ENCODE data around the gene CDC73. TPM values are rescaled to one million over a fixed set of nuclear protein-coding genes. Genes with fewer than 3 reads are reported as not detected.
A peak's percentile ranks its signal among the peaks of the same experiment; 100 is the strongest.
"Not testable (repeated sequence)": the region's sequence is repeated elsewhere in the genome, so short reads cannot be mapped to it uniquely, and the experiment has no call there.

CDC73 gene
- total RNA-seq, 1 experiment from 2014 or later = 9.7 TPM

DNA sequence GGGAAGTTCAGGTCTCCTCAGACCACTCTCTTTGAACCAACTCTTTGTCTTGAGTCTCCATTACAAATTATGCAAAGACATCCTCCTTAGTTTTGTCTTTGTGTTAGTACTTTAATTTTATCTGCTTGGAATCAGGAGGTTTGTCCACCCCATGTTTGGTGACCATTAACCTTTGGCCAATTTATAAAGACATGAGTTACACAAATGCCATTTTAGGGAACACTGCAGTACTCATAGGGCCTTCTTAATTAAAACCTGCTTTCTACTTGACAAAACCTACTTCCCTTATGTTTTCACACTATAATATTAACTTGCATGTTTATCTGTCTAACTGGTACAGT, 7.9 kb upstream of the CDC73 start:
- DNase-seq (ENCODE audit: low spot score) = no peak

DNA sequence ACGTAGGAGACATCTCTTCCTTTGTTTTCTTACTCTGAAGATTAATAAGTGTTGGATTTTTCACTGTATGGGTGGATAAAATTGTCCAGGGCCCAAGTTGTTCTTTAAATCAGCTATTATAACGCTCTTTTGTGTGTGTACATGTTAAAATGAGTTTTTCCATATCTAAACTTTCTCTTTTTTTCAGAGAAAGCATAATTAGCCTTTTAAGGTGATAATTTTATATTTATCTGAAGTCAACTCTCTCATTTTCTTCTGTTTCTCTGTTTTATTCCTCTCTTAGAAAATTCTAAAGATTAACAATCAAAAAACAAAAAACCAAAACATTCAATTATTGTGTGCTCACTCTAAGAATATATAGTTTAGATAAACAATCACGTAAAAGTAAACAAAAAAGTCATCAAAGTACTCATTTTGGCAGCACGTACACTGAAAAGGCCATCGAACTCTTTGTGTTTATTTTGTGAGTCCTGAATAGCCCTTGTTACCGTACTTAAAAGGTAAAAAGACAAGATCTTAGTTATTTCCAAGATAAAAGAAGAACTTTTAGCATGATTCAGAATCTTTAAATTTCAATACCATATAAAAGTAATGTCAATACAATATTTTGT, 7.2 kb upstream of the CDC73 start:
- DNase-seq (ENCODE audit: low spot score) = no peak

DNA sequence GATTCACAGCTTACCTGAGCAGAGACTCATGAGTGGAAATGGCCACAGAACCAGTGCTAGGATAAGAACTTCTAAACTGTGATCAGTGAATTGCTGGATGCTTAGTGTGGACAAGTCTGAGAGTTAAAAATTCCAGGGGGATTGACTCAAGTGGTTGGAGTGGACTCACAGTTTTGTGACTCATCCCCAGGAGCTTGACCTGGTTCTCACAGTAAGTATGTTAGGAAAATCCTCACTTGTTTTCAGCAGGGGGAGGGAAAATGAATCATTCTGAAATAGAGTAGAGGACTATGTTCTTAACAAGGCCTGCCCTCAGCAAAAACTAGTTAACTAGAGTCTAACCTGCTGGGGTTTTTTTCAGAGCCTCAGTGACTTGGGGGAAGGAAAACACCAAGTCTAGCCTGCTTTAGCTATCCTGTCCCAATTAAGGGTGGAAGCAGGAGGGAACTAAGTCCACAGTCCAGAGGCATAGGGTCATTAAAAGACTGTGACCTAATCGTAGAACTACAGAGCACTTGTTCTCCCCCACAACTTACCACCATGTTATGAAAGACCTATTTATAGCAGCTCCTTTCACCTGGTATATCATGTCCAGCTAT, 6.1 kb upstream of the CDC73 start:
- DNase-seq (ENCODE audit: low spot score) = peak; percentile 26

DNA sequence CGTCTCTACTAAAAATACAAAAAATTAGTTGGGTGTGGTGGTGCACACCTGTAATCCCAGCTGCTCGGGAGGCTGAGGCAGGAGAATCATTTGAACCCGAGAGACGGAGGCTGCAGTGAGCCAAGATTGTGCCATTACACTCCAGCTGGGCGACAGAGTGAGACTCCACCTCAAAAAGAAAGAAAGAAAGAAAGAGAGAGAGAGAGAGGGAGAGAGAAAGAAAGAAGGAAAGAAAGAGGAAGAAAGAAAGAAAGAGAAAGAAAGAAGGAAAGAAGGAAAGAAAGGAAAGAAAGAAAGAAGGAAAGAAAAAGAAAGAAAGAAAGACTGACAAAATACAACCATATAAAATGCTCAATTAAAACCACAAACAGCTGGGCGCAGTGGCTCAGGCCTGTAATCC, 4.7 kb upstream of the CDC73 start:
- DNase-seq (ENCODE audit: low spot score) = not testable (repeated sequence)

DNA sequence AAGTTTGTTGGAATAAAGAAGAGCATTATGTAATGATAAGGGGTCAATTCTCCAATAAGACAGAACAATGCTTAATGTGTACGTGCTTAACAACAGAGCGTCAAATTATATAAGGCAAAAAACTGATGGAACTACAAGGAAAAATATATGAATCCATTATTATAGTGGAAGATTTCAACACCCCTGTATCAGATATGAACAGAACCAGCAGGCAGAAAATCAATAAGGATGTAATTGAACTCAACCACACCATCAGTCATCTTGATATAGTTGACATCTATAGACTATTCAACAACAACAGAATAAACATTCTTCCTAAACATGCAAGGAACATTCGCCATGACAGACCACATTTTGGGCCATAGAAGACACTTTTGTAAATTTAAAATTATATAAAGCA, 3.6 kb upstream of the CDC73 start:
- no peak for DNase-seq (ENCODE audit: low spot score)

DNA sequence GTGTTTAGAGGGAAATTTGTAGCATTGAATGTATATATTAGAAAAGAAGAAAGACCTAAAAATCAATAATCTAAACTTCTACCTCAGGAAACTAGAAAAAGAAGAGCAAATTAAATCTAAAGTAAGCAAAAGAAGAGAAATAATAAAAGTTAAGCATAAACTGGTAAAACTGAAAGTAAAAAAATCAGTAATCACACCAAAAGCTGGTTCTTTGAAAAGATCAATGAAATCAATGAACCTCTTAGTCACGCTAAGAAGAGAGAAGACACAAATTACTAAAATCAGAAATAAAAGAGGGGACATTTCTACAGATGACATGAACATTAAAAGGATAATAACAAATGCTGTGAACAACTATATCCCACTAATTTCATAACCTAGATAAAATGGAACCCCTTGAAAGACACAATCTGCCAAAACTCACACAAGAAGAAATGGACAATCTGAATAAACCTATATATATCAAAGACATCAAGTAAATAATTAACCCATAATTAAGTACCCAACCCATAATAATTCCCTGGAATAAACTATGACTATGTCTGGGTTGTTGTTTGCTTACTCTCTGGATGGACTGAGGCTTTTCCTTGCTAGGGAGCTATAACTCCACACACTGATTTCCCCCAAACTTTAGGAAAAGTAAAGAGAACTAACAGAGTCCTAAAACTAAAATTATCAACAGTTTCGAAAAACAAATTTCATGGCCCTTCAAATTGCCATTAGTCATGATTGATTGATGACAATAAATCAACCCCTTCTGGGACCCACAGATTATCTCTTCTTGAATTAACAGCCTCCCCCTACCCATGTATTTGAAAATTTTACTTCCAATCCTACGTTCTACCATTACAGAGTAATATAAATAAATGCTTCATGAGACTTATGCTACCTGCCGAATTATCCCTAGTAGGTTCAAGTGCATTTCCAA, 2.8 kb upstream of the CDC73 start:
- DNase-seq (ENCODE audit: low spot score) = no peak

DNA sequence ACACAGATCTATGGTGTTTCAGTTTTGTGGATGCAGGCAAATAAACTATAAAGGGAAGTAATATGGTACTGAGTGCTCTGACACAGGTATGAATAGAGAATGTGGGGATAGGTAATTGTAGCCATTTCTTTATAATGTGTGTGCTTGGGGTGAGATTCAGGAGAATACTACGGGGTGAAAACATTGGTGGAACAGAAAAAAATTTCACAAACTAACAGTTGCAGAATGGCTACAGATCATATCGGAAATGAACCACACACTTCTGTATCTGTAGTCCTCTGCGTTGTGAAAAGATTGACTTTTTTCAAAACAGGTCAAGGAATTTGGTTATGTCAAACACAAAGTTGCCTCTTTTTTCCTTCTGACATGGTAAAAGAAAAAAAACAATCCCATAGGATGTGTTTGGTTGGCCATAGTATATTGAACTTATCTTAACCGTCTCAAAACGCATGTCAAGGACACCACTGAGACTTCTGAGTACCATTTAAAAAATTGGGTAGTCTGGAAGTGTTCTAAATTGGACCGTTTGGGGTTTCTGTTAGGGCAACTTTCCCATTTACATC, 1.1 kb upstream of the CDC73 start:
- DNase-seq (ENCODE audit: low spot score) = no peak

DNA sequence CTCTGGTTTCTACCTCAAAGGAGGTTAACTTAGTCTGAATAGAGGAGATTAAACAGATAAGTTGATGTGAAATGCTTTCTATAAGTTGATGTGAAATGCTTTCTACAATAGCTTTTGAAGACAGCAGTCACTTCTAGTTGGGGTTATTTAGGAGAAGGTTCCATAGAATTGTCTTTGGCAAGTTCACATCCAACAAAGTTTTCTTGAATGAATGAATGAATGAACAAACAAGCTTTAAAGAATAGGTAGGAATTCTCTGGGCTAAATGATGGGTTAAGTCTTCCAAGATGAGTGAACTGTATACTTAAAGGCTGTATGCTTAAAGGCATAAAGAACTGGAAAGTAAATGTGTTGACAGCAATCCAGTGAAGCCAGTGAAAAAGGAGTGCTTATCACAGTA, 1.9 kb downstream of the CDC73 start:
- no peak for DNase-seq (ENCODE audit: low spot score)

DNA sequence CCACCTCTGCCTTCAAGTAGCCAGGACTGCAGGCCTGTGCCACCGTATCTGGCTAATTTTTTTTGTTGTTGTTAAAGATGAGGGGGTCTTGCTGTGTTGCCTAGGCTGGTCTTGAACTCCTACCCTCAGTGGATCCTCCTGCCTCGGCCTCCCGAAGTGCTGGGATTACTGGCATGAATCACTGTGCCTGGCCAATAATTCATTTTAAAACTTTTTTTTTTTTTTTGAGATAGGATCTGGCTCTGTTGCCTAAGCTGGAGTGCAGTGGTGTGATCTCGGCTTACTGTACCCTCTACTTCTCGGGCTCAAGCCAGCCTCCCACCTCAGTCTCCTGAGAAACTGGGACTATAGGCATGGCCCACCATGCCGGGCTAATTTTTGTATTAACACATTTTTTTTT, 3.5 kb downstream of the CDC73 start:
- DNase-seq (ENCODE audit: low spot score) = no peak

DNA sequence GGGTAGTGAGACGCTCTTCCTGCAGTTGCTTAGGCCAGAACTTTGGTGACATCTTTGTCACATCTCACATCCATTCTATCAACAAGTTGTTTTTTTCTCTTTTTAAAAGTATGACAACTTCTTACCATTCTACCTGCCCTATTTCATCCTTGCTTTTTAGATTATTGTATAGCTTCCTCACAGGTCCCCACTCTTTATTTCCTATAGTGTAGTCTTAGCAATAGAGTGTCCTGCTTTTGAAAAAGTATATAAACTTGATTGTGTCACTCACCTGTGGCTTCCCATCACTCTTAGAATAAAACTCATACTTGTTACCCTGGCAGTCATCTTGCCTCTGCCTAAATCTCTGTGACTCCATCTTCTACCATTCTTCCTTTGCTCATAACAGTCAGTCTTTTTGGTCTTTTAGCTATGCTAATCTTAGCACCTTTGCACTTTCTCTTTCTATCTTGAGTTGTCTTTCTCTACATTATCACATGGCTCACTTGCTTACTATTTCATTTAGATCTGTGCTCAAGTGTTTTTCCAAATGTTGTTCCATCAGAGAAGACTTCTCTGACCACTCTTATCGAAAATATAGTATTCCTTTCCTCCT, 9.5 kb downstream of the CDC73 start:
- DNase-seq (ENCODE audit: low spot score) = no peak

DNA sequence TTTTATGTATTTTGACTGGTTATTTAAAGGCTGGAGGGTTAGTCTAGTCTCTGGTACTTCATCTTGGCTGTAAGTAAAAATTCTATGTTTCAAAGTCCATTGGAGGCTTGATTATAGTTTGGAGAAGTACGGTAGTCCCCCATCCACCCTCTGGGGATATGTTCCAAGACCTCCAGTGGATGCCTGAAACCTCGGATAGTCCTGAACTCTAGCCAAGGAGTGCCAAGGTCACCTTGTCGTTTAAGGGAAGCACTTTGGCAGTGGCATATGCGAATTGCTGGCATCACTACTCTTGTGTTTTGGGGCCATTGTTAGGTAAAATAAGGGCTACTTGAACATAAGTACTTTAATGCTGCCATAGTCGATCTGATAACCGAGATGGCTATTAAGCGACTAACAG, 18.4 kb downstream of the CDC73 start:
- DNase-seq (ENCODE audit: low spot score) = no peak

DNA sequence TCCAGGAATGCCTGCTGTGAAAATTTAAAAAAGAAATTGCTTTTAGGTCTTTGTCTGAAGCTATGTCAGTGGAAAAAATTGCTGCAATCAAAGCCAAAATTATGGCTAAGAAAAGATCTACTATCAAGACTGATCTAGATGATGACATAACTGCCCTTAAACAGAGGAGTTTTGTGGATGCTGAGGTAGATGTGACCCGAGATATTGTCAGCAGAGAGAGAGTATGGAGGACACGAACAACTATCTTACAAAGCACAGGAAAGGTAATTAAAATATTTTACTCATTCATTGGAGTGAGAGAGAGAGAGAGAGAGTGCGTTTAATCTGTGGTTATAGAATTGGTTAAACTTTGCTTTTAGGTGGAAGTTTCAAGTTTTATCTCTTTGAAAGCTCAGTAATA, 20.0 kb downstream of the CDC73 start:
- DNase-seq (ENCODE audit: low spot score) = no peak

DNA sequence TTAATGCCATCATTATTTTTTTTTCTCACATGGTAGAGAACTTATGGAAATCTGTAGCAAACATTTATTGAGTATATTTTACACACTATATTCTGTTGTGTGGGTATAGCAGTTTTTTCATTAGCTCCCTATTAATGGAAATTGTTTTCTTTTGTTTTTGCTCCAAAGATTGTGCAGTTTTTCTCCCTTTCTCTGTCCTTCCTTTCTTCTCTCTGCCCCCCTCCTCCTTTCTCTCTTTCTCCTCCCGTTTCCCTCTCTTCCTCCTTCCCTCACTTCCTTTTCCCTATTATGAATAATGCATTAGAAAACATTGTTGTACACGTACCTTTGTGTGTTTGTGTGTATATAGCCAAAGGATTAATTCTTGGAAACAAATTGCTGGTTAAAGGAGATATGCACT, 20.6 kb downstream of the CDC73 start:
- no peak for DNase-seq (ENCODE audit: low spot score)

DNA sequence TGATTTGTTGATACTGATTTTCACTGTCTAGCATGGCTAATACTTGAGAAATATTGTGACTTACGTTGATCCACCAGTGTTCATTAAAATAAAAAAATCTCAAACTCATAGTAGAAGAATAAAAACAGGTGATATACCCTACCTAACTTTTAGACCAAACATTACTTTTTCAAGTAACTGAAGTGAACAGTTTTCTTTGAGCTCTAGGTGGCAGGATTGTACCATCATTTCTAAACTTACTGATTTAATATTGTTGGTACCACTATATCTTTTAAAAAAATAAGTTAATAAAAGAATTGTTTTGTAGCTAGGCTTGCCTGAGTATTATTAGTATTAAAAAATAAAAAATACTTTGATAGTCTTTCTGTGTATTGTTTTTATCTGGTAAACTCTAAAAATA, 21.5 kb downstream of the CDC73 start:
- DNase-seq (ENCODE audit: low spot score) = peak; percentile 18

DNA sequence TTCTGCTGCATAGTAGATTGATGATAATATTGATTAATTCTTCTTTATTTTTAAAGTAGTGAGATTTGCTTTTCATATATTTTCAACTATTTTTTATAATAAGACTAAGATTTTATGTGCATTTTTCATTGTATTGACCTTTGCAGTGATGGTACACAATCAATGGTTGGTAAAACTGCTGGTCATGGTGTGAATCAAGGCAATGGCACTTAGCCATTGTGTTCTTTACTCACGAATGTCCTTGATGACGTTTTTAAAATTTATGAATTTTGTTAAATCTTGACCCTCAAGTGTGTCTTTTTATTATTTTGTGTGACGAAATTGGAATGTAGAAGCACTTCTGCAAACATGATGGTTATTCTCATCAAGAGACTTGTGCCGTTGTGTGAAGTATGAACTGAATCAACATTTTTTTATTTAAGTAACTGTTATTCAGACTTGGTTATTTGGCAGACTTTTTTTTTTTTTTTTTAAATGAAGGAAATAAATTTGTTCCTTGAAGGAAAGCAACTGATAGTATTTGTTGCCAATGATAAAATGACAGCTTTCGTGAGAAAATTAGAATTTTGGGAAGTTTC, 22.6 kb downstream of the CDC73 start:
- no peak for DNase-seq (ENCODE audit: low spot score)

DNA sequence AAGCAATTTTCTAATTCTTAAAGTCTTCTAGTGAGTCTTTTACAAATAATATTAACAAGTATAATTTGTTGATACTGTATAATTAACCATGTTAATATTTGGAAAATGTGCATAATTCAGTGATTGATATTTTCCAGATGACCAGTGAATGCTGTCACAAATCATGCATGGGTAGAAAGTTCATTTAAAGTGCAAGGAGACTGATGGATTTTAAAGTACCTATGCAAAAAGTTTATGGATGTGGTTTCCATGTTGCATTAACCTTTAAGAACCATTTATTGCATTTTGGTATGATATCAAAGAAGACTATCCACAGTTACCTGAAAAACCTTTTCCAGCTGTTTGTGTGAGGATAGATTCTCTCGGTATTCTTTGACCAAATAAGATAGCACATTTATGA, 23.2 kb downstream of the CDC73 start:
- no peak for DNase-seq (ENCODE audit: low spot score)

DNA sequence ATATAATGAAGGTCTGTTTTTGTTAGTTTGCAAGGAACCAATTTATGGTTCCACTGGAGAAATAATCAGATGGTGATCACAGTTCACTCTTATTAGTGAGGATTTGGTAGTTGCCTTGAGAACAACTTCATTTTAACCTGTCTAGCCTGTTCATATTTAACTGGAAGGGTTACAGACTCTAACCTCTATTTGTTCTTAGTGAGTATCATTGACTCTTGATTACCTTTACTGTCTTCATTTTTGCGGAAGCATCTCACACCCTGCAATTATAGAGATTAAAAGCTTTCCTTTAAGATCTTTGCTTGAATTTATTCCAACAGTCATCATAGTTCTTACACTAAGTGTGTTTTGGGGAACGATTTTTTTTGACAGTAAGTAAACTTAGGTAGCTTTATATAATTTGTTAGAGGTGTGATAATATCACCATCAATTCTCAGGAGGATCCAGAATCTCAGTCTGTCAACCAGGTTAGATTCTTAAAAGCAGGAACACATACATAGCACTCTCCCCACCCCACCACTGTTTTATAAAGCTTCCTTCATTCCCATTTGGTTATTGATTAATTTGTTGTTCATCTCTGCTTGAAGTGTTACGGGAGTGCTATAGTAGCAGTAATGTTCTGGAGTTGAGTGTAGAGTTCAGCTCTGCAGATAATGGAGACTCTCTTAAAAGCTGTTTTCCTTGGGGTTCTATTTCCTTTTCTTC, 34.4 kb downstream of the CDC73 start:
- DNase-seq (ENCODE audit: low spot score) = peak; percentile 19

DNA sequence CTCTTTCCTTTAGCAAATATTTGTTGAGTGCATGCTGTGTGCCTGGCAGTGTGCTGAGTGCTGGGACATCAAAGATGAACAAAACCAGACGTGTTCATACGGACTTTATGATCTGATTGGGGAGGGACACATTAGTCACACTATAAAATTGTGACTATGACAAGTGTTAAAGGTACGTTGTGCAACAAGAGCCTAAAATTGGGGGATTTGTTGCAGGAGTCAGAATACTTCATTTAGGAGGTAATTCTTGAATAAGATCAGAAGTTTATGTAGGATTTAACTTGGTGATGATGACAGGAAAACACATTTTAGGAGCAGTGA, 35.0 kb downstream of the CDC73 start:
- no peak for DNase-seq (ENCODE audit: low spot score)

DNA sequence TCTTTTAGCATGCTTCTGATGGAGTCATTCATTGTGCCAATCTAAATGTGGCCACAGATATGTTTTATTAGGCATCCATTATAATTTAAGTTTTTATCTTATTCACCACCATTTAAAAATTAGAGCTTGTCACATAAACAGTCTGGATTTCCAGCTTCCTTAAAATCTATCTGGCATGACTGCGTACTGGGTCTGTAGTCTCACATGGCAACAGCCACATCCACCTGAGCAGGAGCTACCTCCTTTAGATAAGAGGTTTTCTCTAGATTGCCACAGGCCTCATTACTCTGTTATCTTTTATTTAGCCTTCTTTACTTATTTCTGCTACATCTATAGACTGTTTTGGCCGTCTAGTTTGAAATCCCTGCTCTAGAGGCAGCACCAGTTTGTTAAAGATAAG, 35.5 kb downstream of the CDC73 start:
- no peak for DNase-seq (ENCODE audit: low spot score)

DNA sequence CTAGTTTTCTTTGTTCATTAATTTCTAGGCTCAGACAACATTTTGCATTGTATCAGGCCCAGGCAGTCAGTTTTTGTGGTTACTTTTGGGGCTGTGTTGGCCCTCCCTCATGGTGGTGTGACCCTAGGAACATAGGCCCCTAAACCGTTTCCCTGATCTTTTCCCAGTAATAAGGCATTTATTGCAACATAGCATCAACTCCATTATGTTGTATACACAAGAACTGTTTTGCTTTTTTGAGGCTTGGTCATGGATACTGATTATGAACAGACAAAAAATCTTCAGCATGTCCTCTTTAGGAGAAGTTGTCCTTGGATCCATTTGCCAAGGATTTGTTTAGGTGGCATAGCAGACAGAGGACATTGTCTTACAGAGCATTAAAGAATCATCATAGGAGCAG, 54.3 kb downstream of the CDC73 start:
- DNase-seq (ENCODE audit: low spot score) = no peak

DNA sequence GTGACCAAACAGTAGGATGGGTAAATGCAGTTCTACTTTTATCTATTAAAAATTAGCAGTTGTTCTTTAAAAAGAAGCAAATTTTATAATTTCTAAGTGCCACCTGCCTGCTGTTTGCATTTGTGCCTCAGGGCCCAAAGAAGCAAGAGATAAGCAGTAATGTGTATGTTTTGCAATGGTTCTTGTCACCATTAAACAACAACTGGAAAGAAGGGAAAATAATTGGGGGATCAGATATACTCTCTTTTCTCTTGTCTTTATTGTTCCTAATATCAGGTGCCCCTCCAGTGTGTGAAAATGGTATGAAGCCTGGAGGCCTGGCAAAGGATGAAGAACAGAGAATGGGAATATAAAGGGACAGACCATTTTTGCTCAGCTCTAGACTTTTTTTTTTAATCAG, 55.0 kb downstream of the CDC73 start:
- DNase-seq (ENCODE audit: low spot score) = no peak
